GM19395 (cell line): ENCODE results near the gene TAL1.

Experiments used
- ATAC-seq: cut with Tn5 transposase; IDR thresholded peaks from one replicate; pipeline ENCODE4 v1.9.1; 2021; ENCODE audit warnings: mild to moderate bottlenecking, moderate library complexity; ENCODE audit not compliant: unreplicated experiment

Gene TAL1

DNA sequence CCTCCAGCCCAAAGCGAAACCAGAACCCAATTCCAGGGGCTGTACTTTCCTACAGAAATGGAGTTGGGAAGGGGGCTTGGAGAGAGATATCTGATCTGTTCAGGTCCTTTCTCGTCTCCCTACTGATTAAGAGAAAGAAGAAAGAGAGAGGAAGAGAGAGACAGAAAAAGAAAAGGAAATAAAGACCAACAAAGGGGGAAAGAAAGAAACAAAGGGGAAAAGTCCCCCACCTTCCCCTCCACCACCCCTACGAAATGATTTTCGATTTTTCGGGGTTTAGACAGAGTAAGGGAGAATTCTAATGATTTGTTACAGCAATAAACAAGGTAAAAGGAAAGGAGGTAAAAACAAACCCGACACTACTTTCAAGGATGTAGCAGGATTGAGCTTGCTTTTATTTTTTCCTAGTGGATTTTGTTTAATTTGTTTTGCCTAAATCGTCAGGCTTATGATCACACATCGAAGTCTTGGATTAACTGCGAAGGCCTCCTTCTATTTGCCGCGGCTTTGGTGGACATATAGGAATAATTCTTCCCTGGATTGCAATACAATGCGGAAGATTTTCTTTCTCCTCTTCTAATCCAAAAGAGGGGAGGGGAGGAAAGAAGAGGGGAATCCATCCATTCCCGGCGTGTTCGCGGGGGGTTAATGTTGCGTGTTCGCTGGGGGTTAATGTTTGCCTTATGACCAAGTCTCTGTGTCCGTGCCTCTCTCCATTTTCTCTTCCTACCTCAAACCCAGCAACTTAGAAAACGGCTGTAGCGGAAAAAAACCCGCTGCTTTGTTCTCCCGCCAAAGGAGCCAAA lies 1.9 kb downstream of the TAL1 start:
- no peak for ATAC-seq

DNA sequence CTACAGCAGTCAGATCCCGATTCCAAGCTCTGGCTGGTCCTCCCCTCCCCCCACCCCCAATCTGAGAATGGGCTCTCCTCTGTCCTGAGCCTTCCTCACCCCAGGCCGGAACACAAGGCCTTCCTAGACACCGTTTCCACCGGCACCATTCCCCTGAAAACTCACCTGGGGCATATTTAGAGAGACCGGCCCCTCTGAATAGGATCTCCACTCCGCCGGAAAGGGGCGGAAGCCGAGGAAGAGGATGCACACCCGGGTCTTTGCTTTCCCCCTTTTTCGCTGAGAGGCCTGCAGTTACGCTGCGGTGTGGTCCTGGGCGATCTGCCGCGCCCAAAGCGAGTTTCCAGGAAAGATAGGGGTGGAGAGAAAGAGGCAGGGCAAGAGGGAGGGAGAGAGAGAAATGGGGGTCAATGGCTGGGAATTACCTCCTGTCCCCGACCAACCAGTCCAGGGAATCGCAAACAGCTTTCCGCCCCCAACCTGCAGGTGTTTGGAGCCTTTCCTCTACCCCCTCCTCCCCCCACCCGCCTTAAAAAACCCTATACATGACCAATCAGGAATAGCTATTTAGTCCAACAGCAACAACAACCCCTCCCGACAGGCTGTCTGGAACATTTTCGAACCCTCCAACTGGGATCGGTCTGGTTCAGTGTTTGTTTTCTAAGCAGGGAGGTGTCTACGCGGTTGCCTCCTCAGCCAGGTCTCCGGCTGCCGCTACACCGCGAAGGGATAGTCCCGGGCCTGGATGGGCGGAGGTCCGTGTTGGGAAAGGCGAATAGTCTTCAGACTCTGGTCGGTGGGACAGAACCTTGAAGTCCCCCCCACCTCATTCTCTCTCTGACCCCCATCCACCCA lies 2.8 kb downstream of the TAL1 start:
- no peak for ATAC-seq

DNA sequence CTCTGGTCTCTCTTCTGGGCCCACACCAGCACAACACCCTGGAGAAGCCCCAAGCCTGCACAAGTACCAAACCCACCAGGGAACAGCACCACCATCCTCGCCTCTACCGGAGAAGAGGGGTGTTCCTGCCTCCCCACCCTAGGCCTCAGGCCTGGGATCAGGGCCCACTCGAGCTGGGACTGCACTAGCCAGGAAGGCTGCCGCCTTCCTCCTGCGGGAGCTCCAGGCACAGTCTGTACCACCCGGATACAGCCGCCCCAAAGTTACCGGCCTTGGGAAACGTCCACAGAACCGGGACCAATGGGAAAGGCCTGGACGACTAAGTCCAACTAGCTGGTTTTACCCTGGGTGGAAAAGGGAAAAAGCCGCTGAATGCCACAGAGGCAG lies 3.4 kb downstream of the TAL1 start:
- no peak for ATAC-seq

DNA sequence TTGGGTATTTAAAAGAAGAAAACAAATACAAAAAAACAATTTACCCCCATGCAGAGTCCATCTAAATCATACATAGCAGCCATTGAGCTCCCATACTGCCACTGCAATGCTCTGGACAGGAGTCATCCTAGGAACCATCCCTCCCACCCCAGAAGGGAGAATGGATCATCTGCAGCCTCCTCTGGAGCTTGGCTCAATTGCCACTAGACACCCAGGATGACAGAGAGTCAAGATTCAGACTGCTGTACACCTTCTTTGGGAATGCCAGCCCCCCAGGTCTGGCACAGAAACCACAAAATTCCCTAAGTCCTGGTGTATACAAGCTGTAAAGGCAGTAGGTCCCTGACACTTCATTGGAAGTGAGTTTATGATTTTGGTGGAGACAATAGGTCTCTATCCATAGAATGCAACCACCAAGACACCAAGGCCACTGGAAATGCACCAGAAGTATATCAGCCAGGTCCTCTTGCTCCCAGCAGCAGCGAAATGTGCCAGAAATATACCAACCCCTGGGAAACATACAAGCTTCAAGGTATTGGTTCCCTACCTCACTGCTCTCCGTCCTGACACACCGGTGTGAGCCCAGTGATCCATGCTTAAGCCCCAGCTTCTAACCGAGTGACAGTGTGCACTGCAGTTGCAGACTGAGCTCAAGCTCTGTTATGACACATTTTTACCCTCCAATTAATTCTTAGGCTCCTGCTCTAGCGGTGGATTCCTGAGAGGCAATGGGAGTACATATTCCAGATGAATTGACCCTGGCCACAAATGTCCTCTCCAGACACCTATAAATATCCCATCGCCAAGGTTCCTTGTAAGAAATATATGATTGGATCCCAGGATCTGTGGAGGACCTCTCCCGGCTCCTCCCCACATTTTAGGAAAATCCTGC lies 4.4 kb downstream of the TAL1 start:
- no peak for ATAC-seq

DNA sequence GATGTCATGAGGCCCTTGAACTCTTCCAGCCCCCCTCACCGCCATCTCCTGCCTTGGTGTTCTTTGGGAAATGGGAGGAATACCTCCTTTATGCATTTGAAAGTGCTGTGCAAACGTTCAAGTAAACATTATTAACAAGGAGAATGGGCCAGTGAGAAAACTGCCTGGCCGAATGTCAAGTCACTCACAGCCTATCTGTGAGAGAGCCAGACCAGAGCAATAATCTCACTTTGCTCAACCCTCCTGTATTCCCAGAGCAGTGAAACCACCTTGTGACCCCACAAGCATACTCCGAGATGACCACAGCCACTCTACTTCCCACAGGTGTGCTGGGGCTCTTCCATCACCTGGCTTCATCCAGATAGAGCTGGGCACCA lies 5.2 kb downstream of the TAL1 start:
- no peak for ATAC-seq

DNA sequence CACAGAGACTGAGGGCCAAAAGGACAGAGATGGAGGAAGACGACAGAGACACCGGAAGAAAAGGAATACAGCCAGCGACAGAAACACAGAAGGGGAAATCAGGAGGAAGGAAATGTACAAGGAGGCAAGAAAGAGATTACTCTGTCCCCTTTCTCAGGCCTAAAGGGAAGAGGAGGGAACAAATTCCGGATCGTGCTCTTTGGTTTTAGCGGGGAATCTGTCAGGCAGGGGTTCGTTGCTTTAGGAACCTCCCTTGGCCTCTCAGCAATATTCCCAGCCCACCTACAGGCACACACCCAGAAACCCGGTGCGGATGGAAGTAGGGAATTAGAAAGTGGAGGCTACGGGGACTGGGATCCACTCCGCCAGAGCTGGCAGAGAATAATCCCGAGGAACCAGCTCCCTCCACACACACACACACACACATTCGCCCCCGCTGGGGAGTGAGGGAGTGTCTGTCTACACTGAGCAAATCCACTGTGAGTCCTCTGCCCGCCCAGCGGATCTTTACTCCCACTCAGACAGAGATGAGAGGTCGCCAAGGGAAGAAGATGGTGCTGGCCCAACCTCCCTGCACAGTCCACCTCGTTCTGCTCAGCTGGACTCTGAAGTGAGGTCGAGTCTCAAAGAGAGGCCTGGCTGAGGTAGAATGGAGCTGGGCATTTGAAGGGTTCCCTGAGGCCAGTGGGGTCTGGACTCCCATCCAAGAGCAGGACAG lies 5.7 kb downstream of the TAL1 start:
- ATAC-seq, result no peak

DNA sequence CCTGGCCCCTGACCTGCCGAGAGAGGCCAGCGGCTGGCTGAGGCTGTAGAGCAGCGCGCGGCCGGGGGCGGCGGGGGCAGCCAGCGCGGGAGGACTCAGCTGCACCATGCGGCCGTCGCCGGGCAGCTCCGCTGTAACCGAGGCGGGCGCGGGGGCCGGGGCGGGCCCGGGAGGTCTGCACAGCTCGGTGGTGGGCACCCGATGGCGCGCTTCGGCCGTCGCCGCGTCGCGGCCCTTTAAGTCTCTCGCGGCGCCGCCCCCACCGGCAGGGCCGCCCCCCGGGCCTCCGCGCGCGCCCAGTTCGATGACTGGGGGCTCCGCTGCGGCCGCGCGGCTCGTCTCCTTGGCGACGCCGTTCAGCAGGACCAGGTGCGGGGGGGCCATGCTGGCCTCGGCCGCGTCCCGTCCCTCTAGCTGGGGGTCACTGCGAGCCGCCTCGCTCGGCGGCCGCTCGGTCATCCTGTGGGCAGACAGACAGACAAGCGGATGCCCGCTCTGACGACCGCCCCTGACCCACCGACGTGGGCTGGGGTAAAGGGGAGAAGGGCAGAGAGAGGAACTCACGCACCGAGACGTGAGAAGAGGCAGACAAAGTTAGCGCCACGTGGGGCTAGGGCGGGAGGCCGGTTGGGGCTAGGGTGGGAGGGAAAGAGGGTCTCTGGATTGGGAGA lies 6.5 kb downstream of the TAL1 start:
- ATAC-seq, result no peak

DNA sequence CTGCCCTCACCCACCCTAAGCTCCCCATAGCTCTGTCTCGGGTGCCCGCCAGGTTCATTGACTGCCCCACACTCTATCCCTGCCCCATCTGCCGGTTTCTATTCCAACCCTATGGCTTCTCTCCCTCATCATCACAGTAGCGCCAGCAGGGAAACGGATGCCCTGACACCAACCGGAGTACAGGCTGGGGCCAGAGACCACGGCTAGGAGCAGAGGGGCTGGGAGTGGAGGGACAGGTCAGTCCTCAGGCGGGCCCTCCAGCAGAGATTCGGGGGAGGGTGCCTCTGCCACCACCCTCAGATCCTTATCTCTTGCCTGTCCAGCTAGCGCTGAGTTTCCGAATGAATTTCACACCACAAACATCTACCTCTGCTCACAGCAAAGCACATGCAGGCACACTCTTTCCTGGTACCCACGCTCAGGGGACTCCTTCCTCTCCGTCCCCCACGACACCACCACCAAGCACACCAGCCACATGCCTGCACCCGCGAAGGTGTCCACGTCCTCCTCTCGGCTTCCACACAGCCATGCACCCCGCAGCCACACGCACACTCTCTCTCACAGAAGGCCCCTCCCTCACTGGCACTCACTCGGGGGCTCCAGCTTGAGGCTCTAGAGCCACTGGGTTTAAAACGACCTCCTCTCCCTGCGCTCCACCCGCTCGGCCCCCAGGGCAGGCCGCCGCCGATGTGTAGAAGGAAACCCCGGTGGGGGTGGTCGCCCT lies 7.2 kb downstream of the TAL1 start:
- no peak for ATAC-seq

DNA sequence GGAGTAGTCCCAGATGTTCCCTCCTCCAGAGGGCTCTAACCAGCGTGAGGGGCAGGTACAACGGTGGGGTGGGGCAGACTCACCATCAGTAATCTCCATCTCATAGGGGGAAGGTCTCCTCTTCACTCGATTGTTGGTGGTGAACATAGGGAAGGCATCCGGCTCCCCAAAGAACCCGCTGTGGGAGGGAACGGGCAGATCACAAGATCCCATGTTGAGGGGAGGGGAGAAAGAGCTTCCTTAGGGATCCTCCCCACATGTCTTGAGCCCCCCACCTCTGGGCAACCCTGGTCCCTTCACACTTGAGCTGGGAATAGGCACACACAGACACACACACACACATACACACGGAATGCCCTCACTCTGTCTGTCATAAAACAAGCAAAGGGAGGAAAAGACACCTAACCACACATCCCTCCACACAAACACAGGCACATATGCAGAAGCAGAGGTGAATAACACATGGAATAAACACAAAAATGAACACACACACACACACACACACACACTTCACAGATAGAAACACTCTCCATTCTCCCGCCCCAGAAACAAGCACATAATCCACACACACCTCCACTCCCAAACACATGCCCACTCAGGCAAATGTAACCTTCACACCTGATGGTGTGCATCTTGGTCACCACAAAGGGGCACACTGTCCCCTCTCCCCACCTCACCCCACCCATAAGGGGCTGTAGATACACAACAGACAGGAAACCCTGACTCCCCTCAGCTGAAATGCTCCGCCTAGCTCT lies 7.9 kb downstream of the TAL1 start:
- no peak for ATAC-seq

DNA sequence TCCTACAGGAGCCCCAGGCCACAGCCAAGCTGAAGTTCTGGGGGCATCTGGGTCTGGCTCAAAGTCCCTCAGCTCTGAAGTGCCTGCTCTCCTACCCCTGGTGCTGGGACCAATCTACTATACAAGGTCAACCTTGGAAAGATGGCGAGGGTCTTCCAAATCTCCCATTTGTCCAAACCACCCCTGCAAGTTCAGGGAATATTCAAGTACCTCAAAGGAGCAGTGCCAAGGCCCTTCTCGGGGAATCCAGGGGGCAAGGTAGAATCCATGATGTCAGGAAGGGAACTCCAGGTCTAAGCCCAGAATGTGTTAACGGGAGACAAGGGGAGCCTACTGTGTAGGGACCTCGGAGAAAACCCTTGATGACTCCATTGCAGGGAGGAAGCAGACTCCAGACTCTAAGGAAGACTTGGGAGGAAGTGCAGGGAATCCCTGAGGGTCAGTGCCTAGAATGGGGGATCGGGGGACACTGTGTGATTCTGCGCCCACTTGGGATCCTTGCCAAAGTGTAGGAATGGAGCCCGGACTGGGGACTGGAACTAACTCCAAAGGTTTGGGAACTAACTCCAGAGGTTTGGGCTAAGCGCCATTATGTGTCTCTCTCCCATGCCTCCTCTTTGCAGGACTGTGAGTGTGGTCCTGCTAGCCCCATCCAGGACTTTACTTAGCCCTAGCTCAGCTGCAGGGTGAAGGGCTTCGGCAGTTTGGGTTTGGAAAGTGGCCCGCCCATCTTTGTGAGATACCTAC lies 8.7 kb downstream of the TAL1 start:
- no peak for ATAC-seq

DNA sequence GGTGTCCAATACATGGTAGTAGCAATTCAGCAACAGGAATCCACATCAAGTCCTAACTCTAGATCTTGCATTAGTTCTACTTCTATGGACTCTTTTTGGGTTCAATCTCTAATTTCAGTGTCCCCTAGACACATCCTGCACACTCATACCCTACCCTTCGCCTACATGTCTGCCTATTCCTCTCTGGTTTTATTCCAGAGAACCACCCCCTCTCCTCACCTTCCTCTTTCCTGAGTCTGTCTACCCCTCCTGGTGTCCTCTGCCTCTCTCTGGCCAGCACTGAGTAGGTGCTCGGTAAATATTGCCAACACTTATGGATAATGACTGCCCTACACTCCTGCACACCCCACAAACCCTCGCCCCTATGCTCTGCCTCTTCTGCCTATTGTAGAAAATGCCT lies 9.5 kb downstream of the TAL1 start:
- no peak for ATAC-seq

DNA sequence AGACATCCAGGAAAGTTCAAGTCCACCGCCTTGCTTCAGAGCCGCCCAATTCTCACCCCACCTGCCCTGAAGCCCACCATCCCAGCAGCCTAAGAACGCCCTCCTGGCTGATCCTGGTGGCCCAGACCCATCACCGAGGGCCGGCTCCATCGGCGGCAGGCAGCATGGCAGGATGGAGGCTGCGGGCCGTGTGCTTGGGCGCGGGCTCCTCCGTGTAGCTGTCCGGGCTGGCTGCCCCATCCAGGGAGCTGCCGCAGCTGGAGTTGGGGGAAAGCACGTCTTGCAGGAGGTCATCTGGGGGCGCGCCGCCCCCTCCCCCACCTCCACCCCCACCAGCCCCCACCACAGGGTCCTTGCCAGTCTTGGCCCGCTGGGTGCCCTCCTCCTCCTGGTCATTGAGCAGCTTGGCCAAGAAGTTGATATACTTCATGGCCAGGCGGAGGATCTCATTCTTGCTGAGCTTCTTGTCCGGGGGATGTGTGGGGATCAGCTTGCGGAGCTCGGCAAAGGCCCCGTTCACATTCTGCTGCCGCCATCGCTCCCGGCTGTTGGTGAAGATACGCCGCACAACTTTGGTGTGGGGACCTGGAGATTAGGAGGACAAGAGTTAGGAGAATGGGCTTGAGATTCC lies 12.3 kb downstream of the TAL1 start:
- ATAC-seq, result no peak

DNA sequence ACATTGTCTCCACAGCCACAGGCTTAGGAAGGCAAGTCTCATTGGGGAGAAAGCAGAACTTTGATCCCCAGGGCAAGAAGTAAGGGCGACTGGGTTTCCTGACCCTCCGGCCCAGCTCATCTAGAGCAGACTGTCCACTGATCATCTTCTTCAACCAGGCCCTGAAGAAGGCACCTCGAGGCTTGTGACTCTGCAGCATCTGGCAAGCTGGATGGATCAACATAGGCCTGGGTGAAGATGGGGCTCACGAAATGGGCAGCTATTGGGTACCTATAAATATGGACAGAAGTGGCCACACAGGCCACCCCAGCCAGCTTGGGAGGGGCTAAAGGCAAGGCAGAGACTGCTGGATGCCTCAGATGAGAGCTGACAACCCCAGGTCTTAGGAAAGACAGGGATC lies 13.0 kb downstream of the TAL1 start:
- no peak for ATAC-seq

DNA sequence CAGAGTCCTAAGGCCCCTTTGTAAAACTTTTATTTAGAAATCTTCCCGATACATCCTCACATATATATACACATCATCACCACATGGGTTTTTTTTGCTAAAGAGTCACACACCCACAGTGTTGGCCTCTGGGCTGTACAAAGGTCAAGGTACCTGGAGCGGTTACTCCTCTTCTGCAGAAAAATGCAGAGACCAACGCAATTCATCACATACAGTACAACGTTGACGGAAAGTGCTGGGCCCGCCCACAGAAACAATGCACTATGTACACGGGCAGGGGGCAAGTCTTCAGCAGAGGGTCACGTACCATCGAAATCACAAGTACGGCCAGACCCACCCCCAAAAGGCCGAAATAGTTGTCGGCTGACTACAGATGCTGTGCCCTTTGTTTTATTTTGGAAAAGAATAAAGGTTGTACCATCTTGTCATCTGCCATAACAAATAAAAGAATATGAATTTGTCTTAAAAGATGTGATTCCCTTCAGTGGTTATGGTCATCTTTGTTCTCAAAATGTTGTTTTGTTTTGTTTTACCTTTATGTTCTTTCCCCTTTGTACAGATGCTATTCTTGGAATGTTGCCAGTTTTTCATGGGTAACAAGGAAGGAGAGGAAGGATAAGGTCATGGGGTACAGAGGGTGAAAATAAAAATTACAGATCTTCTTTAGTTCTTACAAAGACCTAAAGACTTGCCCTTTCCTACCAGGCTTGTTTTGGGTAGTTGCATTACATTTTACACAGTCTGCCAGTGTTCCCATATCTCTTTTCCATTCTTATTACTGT lies 15.6 kb downstream of the TAL1 start:
- no peak for ATAC-seq

DNA sequence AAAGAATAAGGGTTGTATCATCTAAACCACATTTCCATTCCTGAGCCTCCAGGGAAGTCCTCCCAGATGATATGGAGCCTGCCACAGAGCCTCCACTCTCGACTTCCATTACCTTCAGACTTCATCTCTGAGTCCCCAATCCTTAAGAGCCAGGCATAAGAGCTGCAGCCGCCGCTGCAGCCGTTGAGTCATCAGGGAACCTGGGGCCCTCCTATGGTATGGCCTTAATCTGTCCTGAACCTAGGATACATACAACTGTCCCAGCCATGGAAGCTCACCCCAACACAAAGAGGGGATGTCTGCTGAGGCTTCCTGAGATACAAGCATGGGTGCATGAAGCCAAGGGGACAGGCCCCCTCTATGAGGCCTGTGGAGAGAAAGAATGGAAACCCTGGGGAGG lies 16.3 kb downstream of the TAL1 start:
- ATAC-seq, result no peak

DNA sequence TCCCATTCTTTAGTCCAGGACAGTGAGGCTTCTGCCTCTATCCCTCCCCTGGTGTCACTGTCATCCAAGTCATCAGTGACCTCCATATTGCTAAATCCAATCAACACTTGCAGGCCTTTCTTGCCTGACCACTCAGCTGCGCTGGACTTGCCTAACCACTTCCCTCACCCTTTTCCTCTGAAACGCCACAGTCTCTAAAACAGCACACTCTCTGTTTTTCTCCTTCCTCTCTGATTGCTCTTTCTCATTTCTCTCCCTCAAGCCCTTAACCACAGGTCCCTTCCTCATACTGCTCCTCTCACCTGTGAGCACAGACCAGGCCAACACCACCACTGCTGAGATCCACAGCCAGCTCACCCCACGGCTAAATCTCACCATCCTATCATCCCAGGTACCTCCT lies 17.5 kb downstream of the TAL1 start:
- ATAC-seq, result no peak
